HG02588 (cell line): ENCODE data around the gene POTEB.
"Not testable (repeated sequence)": the region's sequence is repeated elsewhere in the genome, so short reads cannot be mapped to it uniquely, and the experiment has no call there.

Source experiments
- ATAC-seq: cut with Tn5 transposase; IDR thresholded peaks from one replicate; pipeline ENCODE4 v1.9.1; 2021; ENCODE audit warnings: mild to moderate bottlenecking, moderate library complexity; ENCODE audit not compliant: unreplicated experiment

The POTEB gene

GRCh38 chr15:21877635-21878034 lies at the start of gene POTEB:
Gene POTEB (minus strand): TSS chr15:21877735. CDS start chr15:21877246, 489 bp downstream.
- ATAC-seq, result not testable (repeated sequence)

- not testable (repeated sequence) for ATAC-seq
Measured at GRCh38 chr15:21890955-21891354, 13.4 kb upstream of the POTEB start.

- ATAC-seq, result not testable (repeated sequence)
Measured at GRCh38 chr15:21889542-21889941, 12.0 kb upstream of the POTEB start.

GRCh38 chr15:21838831-21839230 lies 38.7 kb downstream of the POTEB start:
- ATAC-seq, result not testable (repeated sequence)
